Uterus (tissue), 4 donors: Measurements from ENCODE around the gene ARHGAP4. TPM values are rescaled to one million over a fixed set of nuclear protein-coding genes. Genes with fewer than 3 reads are reported as not detected.

Source experiments
- DNase-seq, 2 donors: peaks; one replicate each; pipeline ENCODE4 v3.0.0-alpha.2; 2019 to 2020
- H3K27ac ChIP-seq, 2 donors: fragments of 200-600 bp; sonication (generic); 1 replicate in 1 of 2; 2 replicates in 1 of 2; pipeline ENCODE4 v1.5.1; 2016 to 2018
- H3K27me3 ChIP-seq, 2 donors: fragments of 200-600 bp; sonication (generic); one replicate each; pipeline ENCODE4 v1.5.1; 2018 to 2019; ENCODE audit warnings: control low read depth in 1 of 2
- H3K36me3 ChIP-seq, 2 donors: fragments of 200-600 bp; sonication (generic); one replicate each; pipeline ENCODE4 v1.5.1; 2019; ENCODE audit warnings: control low read depth in 1 of 2
- H3K4me1 ChIP-seq, 2 donors: fragments of 200-600 bp; sonication (generic); one replicate each; pipeline ENCODE4 v1.5.1; 2018 to 2019; ENCODE audit warnings: control low read depth in 1 of 2
- H3K4me3 ChIP-seq, 2 donors: fragments of 200-600 bp; sonication (generic); 1 replicate in 1 of 2; 2 replicates in 1 of 2; pipeline ENCODE4 v1.5.1; 2018 to 2019; ENCODE audit warnings: mild to moderate bottlenecking in 1 of 2
- H3K9me3 ChIP-seq, 2 donors: fragments of 200-600 bp; sonication (generic); one replicate each; pipeline ENCODE4 v1.5.1; 2019; ENCODE audit warnings: control low read depth in 1 of 2
- POLR2A ChIP-seq, 2 donors: fragments of 450-650 bp; IDR thresholded peaks; one replicate each; pipeline ENCODE4 v1.6.1; 2016; ENCODE audit warnings: antibody characterized with exemption in 2 of 2, mild to moderate bottlenecking in 1 of 2, moderate library complexity in 1 of 2
- intact Hi-C: fragments of 100-400 bp; cut with DNase I; formaldehyde crosslinking; loops from one replicate; pipeline ENCODE4 v1.15.1; 2023; ENCODE audit warnings: low total_unique reads
- total RNA-seq, 4 donors: library from RNA; depleted of rRNA in 3 of 4; stranded (reverse); fragments of >200 nt in 3 of 4; gene quantifications; one replicate each; pipeline versions ENCODE4 v1.1.0 to v1.2.4, GENCODE V29; 2014 to 2023
- TF ChIP-seq, protein P1 (sequence below), 4 experiments: fragments of 200-600 bp in 2 of 4; fragments of 450-650 bp in 2 of 4; sonication (generic) in 2 of 4; IDR thresholded peaks; one replicate each; pipeline ENCODE4 v1.5.1; 2016 to 2019; ENCODE audit warnings: antibody characterized with exemption in 4 of 4, mild to moderate bottlenecking in 2 of 4, moderate library complexity in 1 of 4
- donor health status: DM: yes; HTN: yes; CAD: no.

ARHGAP4 gene
- total RNA-seq, 4 donors from 2014 or later, result 5.1 to 28.3 (median 15.8) TPM

DNA sequence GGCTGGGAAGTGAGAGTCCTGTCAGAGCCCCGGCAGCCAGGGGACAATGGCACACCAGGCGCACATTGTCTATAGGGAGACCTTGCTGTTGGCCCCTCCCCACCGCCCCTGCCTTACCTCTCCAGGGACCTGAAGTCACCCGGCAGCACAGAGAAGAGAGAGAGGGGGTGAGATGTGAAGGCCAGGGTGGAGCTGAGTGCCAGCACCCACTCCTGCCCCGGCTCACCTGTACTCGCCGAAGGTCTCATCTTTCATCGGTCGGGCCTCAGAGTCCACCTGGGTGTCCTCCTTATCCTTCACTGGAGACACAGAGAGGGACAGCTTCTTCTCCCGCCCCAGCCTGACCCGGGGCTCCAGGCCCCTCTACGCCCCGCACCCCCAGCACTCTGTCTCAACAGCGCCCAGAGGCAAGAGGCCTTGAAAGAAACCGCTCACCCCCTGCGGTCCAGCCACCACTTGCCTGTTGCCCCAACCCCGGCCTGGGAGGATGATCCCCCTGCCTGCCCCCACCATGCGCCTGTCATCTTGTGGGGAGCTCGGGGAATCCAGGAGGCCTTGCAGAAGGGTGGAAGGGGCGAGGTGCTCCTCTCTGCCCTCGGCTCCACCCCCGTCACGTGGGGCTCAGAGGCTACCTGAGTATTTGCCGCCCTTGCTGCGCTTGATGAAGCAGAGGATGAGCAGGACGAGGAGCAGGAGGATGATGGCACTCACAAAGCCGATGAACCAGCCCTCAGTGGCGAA is 62.6 kb downstream of the ARHGAP4 start:
- DNase-seq, result no peak
- no peaks in the 10 kb centered on the region for H3K9me3 ChIP-seq
- H3K27me3 ChIP-seq, result no peaks in the 10 kb centered on the region
- H3K4me3 ChIP-seq, result no peak overlapping the region
- TF ChIP-seq POLR2A (IDR thresholded peaks at IDR 0.05), result no peak
- TF ChIP-seq, protein P1, sequence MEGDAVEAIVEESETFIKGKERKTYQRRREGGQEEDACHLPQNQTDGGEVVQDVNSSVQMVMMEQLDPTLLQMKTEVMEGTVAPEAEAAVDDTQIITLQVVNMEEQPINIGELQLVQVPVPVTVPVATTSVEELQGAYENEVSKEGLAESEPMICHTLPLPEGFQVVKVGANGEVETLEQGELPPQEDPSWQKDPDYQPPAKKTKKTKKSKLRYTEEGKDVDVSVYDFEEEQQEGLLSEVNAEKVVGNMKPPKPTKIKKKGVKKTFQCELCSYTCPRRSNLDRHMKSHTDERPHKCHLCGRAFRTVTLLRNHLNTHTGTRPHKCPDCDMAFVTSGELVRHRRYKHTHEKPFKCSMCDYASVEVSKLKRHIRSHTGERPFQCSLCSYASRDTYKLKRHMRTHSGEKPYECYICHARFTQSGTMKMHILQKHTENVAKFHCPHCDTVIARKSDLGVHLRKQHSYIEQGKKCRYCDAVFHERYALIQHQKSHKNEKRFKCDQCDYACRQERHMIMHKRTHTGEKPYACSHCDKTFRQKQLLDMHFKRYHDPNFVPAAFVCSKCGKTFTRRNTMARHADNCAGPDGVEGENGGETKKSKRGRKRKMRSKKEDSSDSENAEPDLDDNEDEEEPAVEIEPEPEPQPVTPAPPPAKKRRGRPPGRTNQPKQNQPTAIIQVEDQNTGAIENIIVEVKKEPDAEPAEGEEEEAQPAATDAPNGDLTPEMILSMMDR (IDR thresholded peaks at IDR 0.05), result no peak
- no peak overlapping the region for H3K27ac ChIP-seq
- no peaks in the 10 kb centered on the region for H3K36me3 ChIP-seq
- intact Hi-C loops, result no loop called here
- no peaks in the 10 kb centered on the region for H3K4me1 ChIP-seq

DNA sequence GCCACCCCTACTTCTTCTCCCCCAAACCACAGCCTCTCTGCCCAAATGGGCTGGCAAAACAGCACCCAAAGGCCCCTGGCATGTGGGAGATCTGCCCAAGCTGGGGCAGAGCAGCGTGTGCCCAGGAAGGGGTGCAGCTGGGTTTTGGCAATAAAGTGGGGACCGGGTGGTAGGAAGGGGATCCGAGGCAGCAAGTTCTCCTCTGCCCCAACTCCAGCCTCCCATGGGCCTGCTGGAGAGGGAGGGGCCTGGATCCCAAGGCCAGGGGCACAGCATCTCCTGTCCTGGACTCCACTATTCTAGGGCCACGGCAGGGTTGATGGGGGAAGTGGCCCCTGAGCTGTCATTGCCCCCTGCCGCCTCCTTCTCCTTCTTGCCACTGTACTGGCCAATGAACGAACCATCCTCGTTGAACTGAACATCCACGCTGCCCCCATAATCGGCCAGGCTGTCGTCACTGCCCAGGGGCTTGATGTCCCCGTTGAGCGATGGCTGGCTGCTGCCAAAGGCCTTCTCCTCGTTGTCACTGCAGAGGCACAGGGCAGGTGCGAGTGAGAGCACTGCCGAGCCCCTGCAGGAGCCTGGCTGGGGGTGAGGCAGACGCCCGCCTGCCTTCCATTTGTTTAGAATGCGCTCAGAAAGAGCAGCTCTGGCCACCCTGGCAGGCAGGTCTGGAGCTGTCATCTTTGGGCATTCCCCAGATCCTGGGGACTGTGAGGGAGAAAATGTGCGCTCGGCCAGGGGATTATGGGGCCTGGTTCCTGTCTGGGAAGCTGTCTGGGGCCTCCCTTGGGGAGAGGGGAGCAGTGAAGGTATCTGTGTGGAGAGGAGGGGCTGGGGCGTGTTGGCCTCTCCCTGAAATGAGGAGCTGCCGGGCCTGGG is 63.5 kb downstream of the ARHGAP4 start:
- no peak for DNase-seq
- no peaks in the 10 kb centered on the region for H3K36me3 ChIP-seq
- no peaks in the 10 kb centered on the region for H3K27me3 ChIP-seq
- no peaks in the 10 kb centered on the region for H3K9me3 ChIP-seq
- TF ChIP-seq, protein P1 (IDR thresholded peaks at IDR 0.05), result no peak
- TF ChIP-seq POLR2A (IDR thresholded peaks at IDR 0.05), result no peak
- H3K4me1 ChIP-seq, result no peaks in the 10 kb centered on the region
- H3K4me3 ChIP-seq, result no peak overlapping the region
- intact Hi-C loops, result no loop called here
- no peak overlapping the region for H3K27ac ChIP-seq

- H3K36me3 ChIP-seq, result no peaks in the 10 kb centered on the region
- intact Hi-C loops, result no loop called here
- H3K27me3 ChIP-seq, result no peaks in the 10 kb centered on the region
- no peaks in the 10 kb centered on the region for H3K4me1 ChIP-seq
- DNase-seq, result no peak
- H3K4me3 ChIP-seq, result no peak overlapping the region
- no peak for TF ChIP-seq POLR2A (IDR thresholded peaks at IDR 0.05)
- TF ChIP-seq, protein P1 (IDR thresholded peaks at IDR 0.05), result no peak
- H3K27ac ChIP-seq, result no peak overlapping the region
- no peaks in the 10 kb centered on the region for H3K9me3 ChIP-seq
Measured at GRCh38 chrX:153861733-153862310, 64.2 kb downstream of the ARHGAP4 start.

- Histone ChIP-seq H3K27me3 (no peaks in the 10 kb centered on the region), H3K4me3 (no peak overlapping the region), H3K27ac (no peak overlapping the region), H3K36me3 (no peaks in the 10 kb centered on the region), H3K9me3 (no peaks in the 10 kb centered on the region), H3K4me1 (no peaks in the 10 kb centered on the region)
- DNase-seq, result no peak
- intact Hi-C loops, result no loop called here
- TF ChIP-seq, protein P1 (IDR thresholded peaks at IDR 0.05), result no peak
- TF ChIP-seq POLR2A (IDR thresholded peaks at IDR 0.05), result no peak
Measured at GRCh38 chrX:153861151-153861550, 64.9 kb downstream of the ARHGAP4 start.

Other genes with a start within 250 kb of the ARHGAP4 start
- gene SLC6A8, start 238.3 kb downstream of the ARHGAP4 start, total RNA-seq, result 10 to 100 TPM in 2 of 4 donors, 1 to 10 TPM in 2; 4.7 to 40.3 (median 11.2) TPM
- gene BCAP31, start 201.9 kb downstream of the ARHGAP4 start, total RNA-seq, result 100 to 1,000 TPM in 2 of 4 donors, 10 to 100 TPM in 2; 86.6 to 177 (median 102) TPM
- gene ABCD1, start 201.4 kb downstream of the ARHGAP4 start, total RNA-seq, result 10 to 100 TPM in 3 of 4 donors, 1 to 10 TPM in 1; 2.9 to 24.9 (median 13.1) TPM
- 10 to 100 TPM in 1 of 4 donors, 1 to 10 TPM in 3; 1.5 to 50.7 (median 5.1) TPM for gene PLXNB3, start 162.0 kb downstream of the ARHGAP4 start, total RNA-seq
- 10 to 100 TPM in 1 of 4 donors, 1 to 10 TPM in 2, under 1 TPM in 1; 0.76 to 13.8 (median 5.5) TPM for gene SRPK3, start 145.2 kb downstream of the ARHGAP4 start, total RNA-seq
- 10 to 100 TPM; 48.4 to 88.5 (median 67.2) TPM for gene IDH3G, start 131.9 kb downstream of the ARHGAP4 start, total RNA-seq
- 100 to 1,000 TPM in 2 of 4 donors, 10 to 100 TPM in 2; 26.9 to 633 (median 103) TPM for gene SSR4, start 131.6 kb downstream of the ARHGAP4 start, total RNA-seq
- gene PDZD4, start 95.7 kb downstream of the ARHGAP4 start, total RNA-seq, result 10 to 100 TPM in 3 of 4 donors, 1 to 10 TPM in 1; 2.6 to 21.3 (median 16.8) TPM
- gene L1CAM, start 40.1 kb downstream of the ARHGAP4 start, total RNA-seq, result 1 to 10 TPM in 2 of 4 donors, under 1 TPM in 1, not detected in 1; 0.26 to 5.1 (median 2.8) TPM
- gene AVPR2, start 21.6 kb downstream of the ARHGAP4 start, total RNA-seq, result 1 to 10 TPM in 2 of 4 donors, under 1 TPM in 1, not detected in 1; 0.35 to 5.2 (median 4.4) TPM
- 100 to 1,000 TPM in 2 of 4 donors, 10 to 100 TPM in 2; 37.9 to 198 (median 109) TPM for gene NAA10, start 8.8 kb upstream of the ARHGAP4 start, total RNA-seq
- gene RENBP, start 18.4 kb upstream of the ARHGAP4 start, total RNA-seq, result 1 to 10 TPM in 3 of 4 donors, under 1 TPM in 1; 0.77 to 5.9 (median 2.6) TPM
- 10 to 100 TPM; 20.9 to 65.7 (median 37.3) TPM for gene HCFC1, start 45.6 kb upstream of the ARHGAP4 start, total RNA-seq
- gene TMEM187, start 46.5 kb upstream of the ARHGAP4 start, total RNA-seq, result 1 to 10 TPM in 3 of 4 donors, not detected in 1; 2.5 to 9.6 (median 6.2) TPM
- 10 to 100 TPM in 3 of 4 donors, 1 to 10 TPM in 1; 9.7 to 52.6 (median 35.8) TPM for gene IRAK1, start 93.6 kb upstream of the ARHGAP4 start, total RNA-seq
- gene MECP2, start 171.5 kb upstream of the ARHGAP4 start, total RNA-seq, result 100 to 1,000 TPM in 1 of 4 donors, 10 to 100 TPM in 3; 29.7 to 106 (median 50.6) TPM
- gene OPN1LW, start 218.0 kb upstream of the ARHGAP4 start, total RNA-seq, result not detected